Activated CD8-positive, alpha-beta T cell treated with anti-CD3 and anti-CD28 coated beads for 36 hours (primary cell): ENCODE measurements around the gene SLC35A2. TPM values are rescaled to one million over a fixed set of nuclear protein-coding genes. Genes with fewer than 3 reads are reported as not detected.
A peak's percentile ranks its signal among the peaks of the same experiment; 100 is the strongest.
"Not testable (repeated sequence)": the region's sequence is repeated elsewhere in the genome, so short reads cannot be mapped to it uniquely, and the experiment has no call there.

ENCODE experiments used
- ATAC-seq: fragments of 200-7000 bp; cut with Tn5 transposase; one replicate; pipeline ENCODE4 v1.10.0; 2021; ENCODE audit warnings: mild to moderate bottlenecking, moderate library complexity
- CTCF ChIA-PET: fragments of 350-600 bp; sonication (Branson Sonifier 250); formaldehyde crosslinking; loops from one replicate; lab custom pipeline; 2021; ENCODE audit warnings: antibody characterized with exemption; lab: Charles Lee
- POLR2A ChIA-PET: fragments of 350-600 bp; sonication (Branson Sonifier 250); formaldehyde crosslinking; loops from one replicate; lab custom pipeline; 2021; ENCODE audit warnings: antibody characterized with exemption; lab: Charles Lee
- DNase-seq: peaks from one replicate; pipeline ENCODE4 v3.0.0-alpha.2; 2020
- H3K27ac Mint-ChIP-seq: one replicate; pipeline ENCODE4 v1.8.0; 2021; ENCODE audit warnings: mild to moderate bottlenecking, mixed read lengths
- H3K27me3 Mint-ChIP-seq: one replicate; pipeline ENCODE4 v1.8.0; 2021; ENCODE audit warnings: mixed read lengths
- H3K36me3 Mint-ChIP-seq: one replicate; pipeline ENCODE4 v1.8.0; 2021; ENCODE audit warnings: low read depth, mixed read lengths
- H3K4me1 Mint-ChIP-seq: one replicate; pipeline ENCODE4 v1.8.0; 2021; ENCODE audit warnings: low read depth, mixed read lengths
- H3K4me3 Mint-ChIP-seq: one replicate; pipeline ENCODE4 v1.8.0; 2021; ENCODE audit warnings: mild to moderate bottlenecking, moderate library complexity, mixed read lengths
- H3K9me3 Mint-ChIP-seq: one replicate; pipeline ENCODE4 v1.8.0; 2021; ENCODE audit warnings: mixed read lengths
- intact Hi-C: fragments of 100-400 bp; cut with micrococcal nuclease; formaldehyde crosslinking; loops from one replicate; pipeline ENCODE4 v1.10.0; 2022
- total RNA-seq, 2 experiments: library from RNA; stranded (reverse); gene quantifications; one replicate each; pipeline ENCODE4 v1.2.3, GENCODE V29; 2021
- TF ChIP-seq, protein P1 (sequence below): fragments of 200-600 bp; IDR thresholded peaks from one replicate; pipeline ENCODE4 v1.8.0; 2022; ENCODE audit warnings: antibody characterized with exemption, mild to moderate bottlenecking

SLC35A2 gene
- total RNA-seq, 2 experiments from 2014 or later, result 14.7 to 15.0 TPM

- CTCF ChIA-PET, result interaction anchor here (0.7 to 2.0 kb wide), 8 partner anchors 23 to 243 kb away, joined by 3 to 9 read pairs (median 3); no protein-coding TSS in a partner anchor
These were observed 19.8 kb downstream of the SLC35A2 start for GRCh38 chrX:48891402-48892288.

GRCh38 chrX:48890934-48891401 is 20.5 kb downstream of the SLC35A2 start:
- peak; percentile 12 for DNase-seq
- Mint-ChIP-seq H3K27ac (peak overlapping the region; percentile 78), H3K4me3 (peak overlapping the region; percentile 76), H3K4me1 (peaks cover 22% of the 10 kb centered on the region), H3K36me3 (peaks cover 4% of the 10 kb centered on the region), H3K27me3 (no peaks in the 10 kb centered on the region), H3K9me3 (no peaks in the 10 kb centered on the region)
- intact Hi-C loops, result no loop called here
- TF ChIP-seq, protein P1, sequence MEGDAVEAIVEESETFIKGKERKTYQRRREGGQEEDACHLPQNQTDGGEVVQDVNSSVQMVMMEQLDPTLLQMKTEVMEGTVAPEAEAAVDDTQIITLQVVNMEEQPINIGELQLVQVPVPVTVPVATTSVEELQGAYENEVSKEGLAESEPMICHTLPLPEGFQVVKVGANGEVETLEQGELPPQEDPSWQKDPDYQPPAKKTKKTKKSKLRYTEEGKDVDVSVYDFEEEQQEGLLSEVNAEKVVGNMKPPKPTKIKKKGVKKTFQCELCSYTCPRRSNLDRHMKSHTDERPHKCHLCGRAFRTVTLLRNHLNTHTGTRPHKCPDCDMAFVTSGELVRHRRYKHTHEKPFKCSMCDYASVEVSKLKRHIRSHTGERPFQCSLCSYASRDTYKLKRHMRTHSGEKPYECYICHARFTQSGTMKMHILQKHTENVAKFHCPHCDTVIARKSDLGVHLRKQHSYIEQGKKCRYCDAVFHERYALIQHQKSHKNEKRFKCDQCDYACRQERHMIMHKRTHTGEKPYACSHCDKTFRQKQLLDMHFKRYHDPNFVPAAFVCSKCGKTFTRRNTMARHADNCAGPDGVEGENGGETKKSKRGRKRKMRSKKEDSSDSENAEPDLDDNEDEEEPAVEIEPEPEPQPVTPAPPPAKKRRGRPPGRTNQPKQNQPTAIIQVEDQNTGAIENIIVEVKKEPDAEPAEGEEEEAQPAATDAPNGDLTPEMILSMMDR, result no peak
- ATAC-seq, result peak; percentile 56
- ChIA-PET CTCF (interaction anchor here (0.7 to 2.0 kb wide), 5 partner anchors 46 to 242 kb away, joined by 3 to 9 read pairs (median 4); no protein-coding TSS in a partner anchor), POLR2A (interaction anchor here (0.6 to 1.0 kb wide), 3 partner anchors 46 to 53 kb away, joined by 3 to 4 read pairs (median 3); no protein-coding TSS in a partner anchor)

More at GRCh38 chrX:48891402-48892288, 19.8 kb downstream of the SLC35A2 start:
- no peaks in the 10 kb centered on the region for H3K27me3 Mint-ChIP-seq
- intact Hi-C loops, result no loop called here
- peaks cover 25% of the 10 kb centered on the region for H3K4me1 Mint-ChIP-seq
- DNase-seq, result peak; percentile 81
- peaks cover 4% of the 10 kb centered on the region for H3K36me3 Mint-ChIP-seq
- ATAC-seq, result peak; percentile 90
- no peaks in the 10 kb centered on the region for H3K9me3 Mint-ChIP-seq
- H3K27ac Mint-ChIP-seq, result peak overlapping the region; percentile 49
- H3K4me3 Mint-ChIP-seq, result peak overlapping the region; percentile 76
- TF ChIP-seq, protein P1, result peak; percentile 20
- POLR2A ChIA-PET, result interaction anchor here (0.6 to 1.8 kb wide), 4 partner anchors 12 to 65 kb away, joined by 3 to 6 read pairs (median 4); no protein-coding TSS in a partner anchor

DNA sequence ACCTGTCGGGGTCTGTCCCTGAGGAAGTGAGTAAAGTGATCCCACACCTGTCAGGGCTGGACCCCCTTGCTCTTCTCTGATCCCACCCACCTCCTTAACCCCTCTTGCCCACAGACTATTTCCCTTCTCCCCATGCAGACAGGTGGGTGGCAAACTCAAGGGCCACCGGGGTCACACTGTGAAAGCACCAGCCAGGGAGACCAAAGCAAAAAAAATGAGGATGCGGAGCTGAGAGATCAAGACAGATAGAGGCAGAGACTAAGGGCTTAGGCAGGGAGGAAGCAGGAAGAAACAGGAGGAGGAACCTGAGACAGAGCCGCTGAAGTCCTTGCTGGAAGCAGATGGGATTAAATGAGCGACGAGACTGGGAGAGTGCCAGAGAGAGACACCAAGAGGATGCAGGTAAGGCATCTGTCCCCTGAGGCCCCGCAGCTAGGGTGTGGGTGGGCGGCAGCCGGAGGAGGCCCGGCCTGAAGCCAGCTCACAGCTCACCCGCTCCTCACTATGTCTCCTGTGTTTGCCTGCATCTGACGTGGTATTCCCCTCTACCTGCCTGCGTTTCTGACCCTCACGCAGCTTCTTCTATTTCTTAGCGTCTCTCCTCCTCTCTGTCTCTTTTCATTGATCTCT is 21.0 kb downstream of the SLC35A2 start:
- intact Hi-C loops, result no loop called here

GRCh38 chrX:48886586-48886985 is 24.9 kb downstream of the SLC35A2 start:
- DNase-seq, H3K36me3 Mint-ChIP-seq, CTCF ChIA-PET, H3K9me3 Mint-ChIP-seq, ATAC-seq, H3K27ac Mint-ChIP-seq, H3K4me3 Mint-ChIP-seq, H3K27me3 Mint-ChIP-seq, H3K4me1 Mint-ChIP-seq, intact Hi-C loops: not testable (repeated sequence)
- POLR2A ChIA-PET, result interaction anchor here (0.6 kb wide), 1 partner anchor 20 kb away, joined by 4 read pairs; no protein-coding TSS in a partner anchor

More for the DNA sequence above, 21.0 kb downstream of the SLC35A2 start:
- H3K27me3 Mint-ChIP-seq, result no peaks in the 10 kb centered on the region
- peaks cover 3% of the 10 kb centered on the region for H3K36me3 Mint-ChIP-seq
- POLR2A ChIA-PET, result interaction anchor here (0.6 to 0.8 kb wide), 2 partner anchors 47 to 52 kb away, joined by 3 to 4 read pairs; no protein-coding TSS in a partner anchor
- TF ChIP-seq, protein P1, result no peak
- DNase-seq, result peak; percentile 42
- H3K27ac Mint-ChIP-seq, result peak overlapping the region; percentile 78
- H3K9me3 Mint-ChIP-seq, result no peaks in the 10 kb centered on the region
- peaks cover 19% of the 10 kb centered on the region for H3K4me1 Mint-ChIP-seq
- CTCF ChIA-PET, result interaction anchor here (1.9 to 2.0 kb wide), 2 partner anchors 53 to 242 kb away, joined by 5 to 9 read pairs; no protein-coding TSS in a partner anchor
- peak overlapping the region; percentile 76 for H3K4me3 Mint-ChIP-seq
- peak; percentile 17 for ATAC-seq

GRCh38 chrX:48883729-48884128 is 27.7 kb downstream of the SLC35A2 start:
- POLR2A ChIA-PET, result no interaction called here
- Mint-ChIP-seq H3K36me3 (no peaks in the 10 kb centered on the region), H3K9me3 (no peaks in the 10 kb centered on the region)

DNA sequence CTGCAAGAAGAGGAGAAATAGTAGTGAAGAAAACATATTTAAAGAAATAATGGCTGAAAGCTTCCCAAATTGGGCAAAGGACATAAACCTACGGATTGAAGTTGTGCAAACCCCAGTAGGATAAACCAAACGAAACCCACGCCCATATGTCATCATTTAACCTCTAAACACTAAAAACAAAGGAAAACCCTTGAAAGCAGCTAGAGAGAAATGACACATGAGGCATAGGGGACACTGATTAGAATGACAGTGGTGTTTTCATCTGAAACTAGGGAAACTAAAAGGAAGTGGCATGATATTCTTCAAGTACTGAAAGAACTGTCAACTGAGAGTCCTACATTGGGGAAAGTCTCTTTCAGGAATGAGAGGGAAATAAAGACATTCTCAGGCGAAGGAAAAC is 34.5 kb downstream of the SLC35A2 start:
- not testable (repeated sequence) for H3K4me3 Mint-ChIP-seq

More at GRCh38 chrX:48883729-48884128, 27.7 kb downstream of the SLC35A2 start:
- Mint-ChIP-seq H3K27ac (no peak overlapping the region), H3K27me3 (no peaks in the 10 kb centered on the region), H3K4me3 (no peak overlapping the region), H3K4me1 (no peaks in the 10 kb centered on the region)
- CTCF ChIA-PET, result no interaction called here
- TF ChIP-seq, protein P1, result no peak
- DNase-seq (no peak), ATAC-seq (no peak)
- intact Hi-C loops, result no loop called here

GRCh38 chrX:48872017-48872416 is 39.4 kb downstream of the SLC35A2 start:
- DNase-seq, H3K4me3 Mint-ChIP-seq, ATAC-seq, H3K36me3 Mint-ChIP-seq, H3K27me3 Mint-ChIP-seq, POLR2A ChIA-PET, H3K4me1 Mint-ChIP-seq, CTCF ChIA-PET, intact Hi-C loops, H3K9me3 Mint-ChIP-seq, H3K27ac Mint-ChIP-seq: not testable (repeated sequence)

More for the DNA sequence above, 34.5 kb downstream of the SLC35A2 start:
- intact Hi-C loops, H3K27ac Mint-ChIP-seq, POLR2A ChIA-PET, H3K9me3 Mint-ChIP-seq, DNase-seq, H3K36me3 Mint-ChIP-seq, H3K4me1 Mint-ChIP-seq, CTCF ChIA-PET, H3K27me3 Mint-ChIP-seq, ATAC-seq: not testable (repeated sequence)
